Dendritic cell treated with granulocyte-macrophage colony-stimulating factor and Interleukin-4, amounts not matched to agents 40 ng/mL and 50 ng/mL, for 4 days (primary cell): ENCODE measurements around the gene LRRTM3.

Experiments used
- H3K27ac Mint-ChIP-seq: one replicate; pipeline ENCODE4 v1.8.0; 2022; ENCODE audit warnings: mild to moderate bottlenecking, mixed read lengths
- H3K27me3 Mint-ChIP-seq: one replicate; pipeline ENCODE4 v1.8.0; 2022; ENCODE audit warnings: mild to moderate bottlenecking, mixed read lengths
- H3K36me3 Mint-ChIP-seq: one replicate; pipeline ENCODE4 v1.8.0; 2022; ENCODE audit warnings: low read depth, mixed read lengths
- H3K4me1 Mint-ChIP-seq: one replicate; pipeline ENCODE4 v1.8.0; 2022; ENCODE audit warnings: low read depth, mixed read lengths
- H3K4me3 Mint-ChIP-seq: one replicate; pipeline ENCODE4 v1.8.0; 2022; ENCODE audit warnings: mild to moderate bottlenecking, moderate library complexity, mixed read lengths
- H3K9me3 Mint-ChIP-seq: one replicate; pipeline ENCODE4 v1.8.0; 2022; ENCODE audit warnings: mixed read lengths
- intact Hi-C: fragments of 100-400 bp; cut with micrococcal nuclease; formaldehyde crosslinking; loops from one replicate; pipeline ENCODE4 v1.15.0; 2022

LRRTM3 gene

GRCh38 chr10:67017218-67017617 lies 91.4 kb downstream of the LRRTM3 start:
- H3K27me3 Mint-ChIP-seq = no peaks in the 10 kb centered on the region
- no peaks in the 10 kb centered on the region for H3K36me3 Mint-ChIP-seq
- no peaks in the 10 kb centered on the region for H3K9me3 Mint-ChIP-seq
- H3K27ac Mint-ChIP-seq = no peak overlapping the region
- H3K4me3 Mint-ChIP-seq = no peak overlapping the region
- no peaks in the 10 kb centered on the region for H3K4me1 Mint-ChIP-seq
- intact Hi-C loops = no loop called here

GRCh38 chr10:67022099-67022498 lies 96.3 kb downstream of the LRRTM3 start:
- no peak overlapping the region for H3K4me3 Mint-ChIP-seq
- H3K27me3 Mint-ChIP-seq = no peaks in the 10 kb centered on the region
- intact Hi-C loops = no loop called here
- no peaks in the 10 kb centered on the region for H3K36me3 Mint-ChIP-seq
- H3K27ac Mint-ChIP-seq = no peak overlapping the region
- no peaks in the 10 kb centered on the region for H3K4me1 Mint-ChIP-seq
- H3K9me3 Mint-ChIP-seq = peaks cover 9% of the 10 kb centered on the region

- intact Hi-C loops = no loop called here
- no peaks in the 10 kb centered on the region for H3K36me3 Mint-ChIP-seq
- H3K9me3 Mint-ChIP-seq = no peaks in the 10 kb centered on the region
- no peaks in the 10 kb centered on the region for H3K27me3 Mint-ChIP-seq
- no peak overlapping the region for H3K27ac Mint-ChIP-seq
- no peak overlapping the region for H3K4me3 Mint-ChIP-seq
- peaks cover 11% of the 10 kb centered on the region for H3K4me1 Mint-ChIP-seq
These were observed 108.0 kb downstream of the LRRTM3 start for GRCh38 chr10:67033878-67034277.

DNA sequence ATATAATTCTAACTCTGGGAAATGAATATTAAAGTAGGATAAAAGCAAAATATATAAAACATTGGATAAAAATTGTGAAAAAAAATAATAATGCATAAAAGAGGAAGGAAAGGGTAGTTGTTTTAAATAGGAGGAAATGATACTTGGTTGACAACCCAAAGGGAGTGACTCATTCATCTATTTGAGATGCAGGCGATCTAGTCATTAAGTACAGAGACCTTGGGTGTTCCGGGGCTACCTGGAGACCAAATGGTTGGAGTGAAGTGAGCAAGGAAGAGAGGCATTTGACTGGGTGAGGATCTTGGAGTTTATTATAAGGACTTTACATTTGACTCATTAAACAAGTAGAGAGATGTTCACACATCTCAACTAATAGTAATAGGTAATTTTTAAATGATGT lies 111.0 kb downstream of the LRRTM3 start:
- Mint-ChIP-seq H3K9me3 (no peaks in the 10 kb centered on the region), H3K27me3 (no peaks in the 10 kb centered on the region), H3K4me3 (no peak overlapping the region), H3K36me3 (no peaks in the 10 kb centered on the region), H3K4me1 (peaks cover 11% of the 10 kb centered on the region), H3K27ac (no peak overlapping the region)
- intact Hi-C loops = no loop called here

DNA sequence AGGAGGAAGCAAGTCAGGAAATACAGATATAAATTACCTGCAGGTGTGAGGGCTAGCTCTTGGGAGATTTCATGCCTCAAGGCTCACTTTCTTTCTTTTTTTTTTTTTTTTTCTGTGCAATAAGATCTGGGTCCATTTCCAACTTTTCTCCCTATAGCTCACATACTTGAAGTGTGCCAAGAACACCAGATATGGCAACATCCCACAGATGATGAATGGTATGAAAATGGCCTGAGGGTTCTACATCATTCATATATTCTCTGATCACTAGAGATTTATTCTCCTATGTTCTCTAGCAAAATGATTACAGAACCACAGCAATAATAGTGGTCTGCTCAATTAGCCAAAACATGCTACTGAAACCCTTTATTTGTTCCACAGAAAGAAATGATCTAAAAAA lies 117.2 kb downstream of the LRRTM3 start:
- Mint-ChIP-seq H3K36me3 (no peaks in the 10 kb centered on the region), H3K4me3 (no peak overlapping the region)

GRCh38 chr10:67045404-67045803 lies 119.6 kb downstream of the LRRTM3 start:
- Mint-ChIP-seq H3K9me3 (no peaks in the 10 kb centered on the region), H3K4me3 (no peak overlapping the region), H3K27ac (no peak overlapping the region), H3K4me1 (no peaks in the 10 kb centered on the region), H3K27me3 (no peaks in the 10 kb centered on the region), H3K36me3 (no peaks in the 10 kb centered on the region)
- intact Hi-C loops = no loop called here

More for the DNA sequence above, 117.2 kb downstream of the LRRTM3 start:
- H3K9me3 Mint-ChIP-seq = no peaks in the 10 kb centered on the region
- no peak overlapping the region for H3K27ac Mint-ChIP-seq
- intact Hi-C loops = no loop called here
- no peaks in the 10 kb centered on the region for H3K27me3 Mint-ChIP-seq
- H3K4me1 Mint-ChIP-seq = no peaks in the 10 kb centered on the region

DNA sequence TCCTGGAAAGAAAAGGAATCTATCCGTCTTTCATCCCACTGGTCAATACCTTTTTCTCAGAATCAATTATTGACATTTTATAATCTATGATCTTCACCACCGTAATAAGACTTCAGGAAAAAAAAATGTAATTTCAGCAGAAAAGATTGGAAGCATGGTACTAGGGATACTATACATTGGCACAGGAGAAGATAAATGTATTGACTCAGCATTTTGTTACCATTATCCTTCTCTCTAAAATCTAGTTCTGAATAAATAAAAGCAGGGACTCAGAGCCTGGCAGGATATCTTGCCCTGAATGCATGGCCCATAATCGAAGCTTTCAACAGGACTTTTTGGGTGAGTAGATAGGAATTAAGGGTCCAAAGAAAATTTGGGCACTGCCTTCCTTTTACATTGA lies 120.7 kb downstream of the LRRTM3 start:
- Mint-ChIP-seq H3K4me1 (no peaks in the 10 kb centered on the region), H3K9me3 (no peaks in the 10 kb centered on the region), H3K27me3 (no peaks in the 10 kb centered on the region), H3K27ac (no peak overlapping the region), H3K36me3 (no peaks in the 10 kb centered on the region), H3K4me3 (no peak overlapping the region)
- intact Hi-C loops = no loop called here

- Mint-ChIP-seq H3K4me1 (no peaks in the 10 kb centered on the region), H3K9me3 (no peaks in the 10 kb centered on the region), H3K36me3 (no peaks in the 10 kb centered on the region), H3K4me3 (no peak overlapping the region), H3K27me3 (no peaks in the 10 kb centered on the region), H3K27ac (no peak overlapping the region)
- intact Hi-C loops = no loop called here
These were observed 124.2 kb downstream of the LRRTM3 start for GRCh38 chr10:67049988-67050387.

DNA sequence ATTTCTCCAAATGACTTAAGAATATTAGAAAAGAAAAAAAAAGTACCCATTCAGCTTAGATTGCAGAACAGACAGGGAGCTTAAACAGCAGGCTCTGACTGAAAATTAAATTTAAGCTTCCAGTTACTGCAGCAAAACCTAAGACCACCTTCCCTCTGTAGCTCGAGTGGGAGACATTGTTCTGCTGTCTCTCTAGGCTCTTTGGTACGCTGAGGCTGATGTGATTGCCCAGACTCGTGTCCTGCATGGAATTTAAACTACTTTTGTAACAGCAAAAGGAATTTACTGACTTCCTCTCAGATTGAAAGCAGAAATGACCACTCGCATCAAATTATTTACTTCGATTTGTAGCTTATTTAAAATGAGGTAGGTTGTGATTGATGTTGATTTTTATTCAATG lies 124.6 kb downstream of the LRRTM3 start:
- Mint-ChIP-seq H3K4me3 (no peak overlapping the region), H3K27ac (no peak overlapping the region), H3K4me1 (no peaks in the 10 kb centered on the region), H3K36me3 (no peaks in the 10 kb centered on the region), H3K27me3 (no peaks in the 10 kb centered on the region), H3K9me3 (no peaks in the 10 kb centered on the region)
- intact Hi-C loops = no loop called here

DNA sequence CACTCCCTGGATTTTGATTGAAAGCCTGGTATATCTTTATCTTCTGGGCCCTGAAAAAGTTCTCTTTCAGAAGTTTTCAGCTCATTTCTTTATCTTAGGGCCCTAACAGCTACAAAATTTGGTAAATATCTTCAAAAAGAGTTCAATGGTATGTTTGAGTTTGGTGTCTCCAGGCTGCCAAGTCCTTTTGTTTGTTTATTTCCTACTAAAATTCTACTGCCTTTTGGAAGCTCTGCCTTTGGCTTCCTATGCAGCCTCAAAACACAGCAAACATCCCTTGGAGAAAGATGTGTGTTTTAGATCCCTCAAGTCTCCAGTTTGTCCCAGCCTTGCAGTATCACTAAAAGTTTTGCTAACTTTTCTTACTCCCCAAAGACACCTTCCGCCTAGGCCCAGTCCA lies 146.8 kb downstream of the LRRTM3 start:
- Mint-ChIP-seq H3K36me3 (no peaks in the 10 kb centered on the region), H3K4me3 (no peak overlapping the region), H3K27ac (no peak overlapping the region), H3K9me3 (peaks cover 7% of the 10 kb centered on the region), H3K4me1 (no peaks in the 10 kb centered on the region), H3K27me3 (no peaks in the 10 kb centered on the region)
- intact Hi-C loops = no loop called here

DNA sequence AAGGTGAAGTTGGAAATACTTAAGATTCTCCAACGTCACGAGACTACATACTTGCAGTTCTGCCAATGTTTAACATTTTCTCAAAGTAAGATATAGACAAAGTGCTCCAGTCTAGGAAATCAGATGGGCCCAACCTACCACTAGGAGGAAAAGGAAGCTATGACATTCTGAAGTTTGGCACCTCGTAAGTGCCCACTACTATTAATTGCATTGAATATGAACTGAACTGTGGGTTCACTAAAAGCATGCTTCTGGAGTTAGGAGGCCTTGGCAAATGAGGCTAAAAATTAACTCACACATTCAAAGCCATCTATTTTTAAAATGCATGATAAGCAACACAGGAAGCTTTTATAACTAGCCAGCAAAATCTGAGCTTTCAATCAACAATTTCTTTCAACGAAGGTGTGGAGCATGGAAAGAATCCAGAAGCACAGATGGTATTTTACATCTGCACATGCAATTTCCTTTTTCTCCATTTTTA lies 149.7 kb downstream of the LRRTM3 start:
- no peak overlapping the region for H3K4me3 Mint-ChIP-seq
- no peaks in the 10 kb centered on the region for H3K27me3 Mint-ChIP-seq
- H3K9me3 Mint-ChIP-seq = peaks cover 8% of the 10 kb centered on the region
- intact Hi-C loops = no loop called here
- H3K36me3 Mint-ChIP-seq = no peaks in the 10 kb centered on the region
- H3K27ac Mint-ChIP-seq = no peak overlapping the region
- H3K4me1 Mint-ChIP-seq = no peaks in the 10 kb centered on the region

DNA sequence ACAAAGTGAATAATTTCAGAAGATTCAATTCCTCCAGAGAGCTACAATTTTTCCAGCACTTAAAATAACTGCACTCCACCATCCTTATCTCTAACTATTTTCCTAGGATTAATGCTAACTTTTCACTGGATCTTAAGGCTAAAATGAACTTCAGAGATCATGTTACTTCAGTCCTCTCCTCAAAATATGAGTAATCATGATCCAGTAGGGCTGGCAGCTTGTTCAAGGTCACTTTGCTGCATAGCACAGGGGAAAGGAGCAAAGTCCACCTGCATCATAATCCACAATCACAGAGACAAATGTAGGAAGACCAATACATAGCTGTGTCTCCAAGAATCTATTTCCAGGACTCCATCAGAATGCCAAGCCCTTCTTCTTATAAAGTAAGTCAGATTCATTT lies 150.3 kb downstream of the LRRTM3 start:
- Mint-ChIP-seq H3K4me3 (no peak overlapping the region), H3K9me3 (peaks cover 8% of the 10 kb centered on the region), H3K4me1 (no peaks in the 10 kb centered on the region), H3K36me3 (no peaks in the 10 kb centered on the region), H3K27me3 (no peaks in the 10 kb centered on the region), H3K27ac (no peak overlapping the region)
- intact Hi-C loops = no loop called here

GRCh38 chr10:67077376-67077775 lies 151.5 kb downstream of the LRRTM3 start:
- H3K4me1 Mint-ChIP-seq = no peaks in the 10 kb centered on the region
- peaks cover 8% of the 10 kb centered on the region for H3K9me3 Mint-ChIP-seq
- H3K4me3 Mint-ChIP-seq = no peak overlapping the region
- H3K27ac Mint-ChIP-seq = no peak overlapping the region
- intact Hi-C loops = no loop called here
- H3K27me3 Mint-ChIP-seq = no peaks in the 10 kb centered on the region
- H3K36me3 Mint-ChIP-seq = no peaks in the 10 kb centered on the region

DNA sequence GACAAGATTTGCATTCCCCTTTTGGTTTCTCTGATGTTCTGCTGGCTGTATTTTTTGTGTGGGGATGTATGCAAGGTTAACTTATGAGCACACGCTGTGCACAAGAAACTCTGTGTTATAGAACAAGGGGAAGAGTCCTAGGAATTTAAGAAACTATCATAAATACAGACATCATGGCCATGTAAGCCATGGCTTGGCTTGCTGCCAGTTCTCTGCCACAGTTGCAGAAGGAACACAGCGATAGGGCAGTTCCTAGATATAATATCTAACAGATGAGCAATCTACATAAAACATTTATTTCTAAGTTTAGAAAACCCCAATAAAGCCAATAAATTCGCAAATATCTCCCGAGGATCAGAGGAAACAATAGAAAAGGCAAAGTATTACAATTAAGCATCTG lies 153.3 kb downstream of the LRRTM3 start:
- no peaks in the 10 kb centered on the region for H3K36me3 Mint-ChIP-seq
- no peak overlapping the region for H3K27ac Mint-ChIP-seq
- no peaks in the 10 kb centered on the region for H3K27me3 Mint-ChIP-seq
- no peaks in the 10 kb centered on the region for H3K4me1 Mint-ChIP-seq
- no peak overlapping the region for H3K4me3 Mint-ChIP-seq
- intact Hi-C loops = no loop called here
- peaks cover 8% of the 10 kb centered on the region for H3K9me3 Mint-ChIP-seq

- no peaks in the 10 kb centered on the region for H3K9me3 Mint-ChIP-seq
- H3K4me3 Mint-ChIP-seq = no peak overlapping the region
- no peaks in the 10 kb centered on the region for H3K36me3 Mint-ChIP-seq
- H3K27ac Mint-ChIP-seq = no peak overlapping the region
- H3K27me3 Mint-ChIP-seq = no peaks in the 10 kb centered on the region
- H3K4me1 Mint-ChIP-seq = no peaks in the 10 kb centered on the region
- intact Hi-C loops = no loop called here
These were observed 160.7 kb downstream of the LRRTM3 start for GRCh38 chr10:67086327-67087134.
